CD14-positive monocyte (primary cell): ENCODE results near the gene ZNF687. TPM values are rescaled to one million over a fixed set of nuclear protein-coding genes. Genes with fewer than 3 reads are reported as not detected.

ENCODE experiments used
- DNase-seq, 3 donors: peaks; one replicate each; pipeline ENCODE4 v3.0.0-alpha.2; 2011 to 2022
- H2AFZ ChIP-seq: 2 replicates; pipeline ENCODE4 v1.6.0; 2012; ENCODE audit warnings: mild to moderate bottlenecking, low read depth, low read length, inconsistent platforms; ENCODE audit not compliant: insufficient read depth, poor library complexity, severe bottlenecking
- H3K27ac ChIP-seq, 2 donors: 1 replicate in 1 of 2; 2 replicates in 1 of 2; pipeline ENCODE4 v1.5.1; 2012 to 2013; ENCODE audit warnings: low read length in 2 of 2, control low read depth in 1 of 2, inconsistent platforms in 1 of 2, low read depth in 1 of 2, mild to moderate bottlenecking in 1 of 2
- H3K27me3 ChIP-seq, 2 donors: one replicate each; pipeline versions ENCODE4 v1.6.0 to v1.6.1; 2011 to 2013; ENCODE audit warnings: low read length in 2 of 2; ENCODE audit not compliant: control insufficient read depth in 2 of 2, insufficient read depth in 2 of 2
- H3K36me3 ChIP-seq, 2 donors: replicated peaks in 1 of 2; 1 replicate in 1 of 2; 2 replicates in 1 of 2; pipeline versions ENCODE4 v1.5.1 to v1.6.1; 2012 to 2013; ENCODE audit warnings: low read length in 2 of 2, control low read depth in 1 of 2, inconsistent platforms in 1 of 2, mild to moderate bottlenecking in 1 of 2; ENCODE audit not compliant: insufficient read depth in 2 of 2, control insufficient read depth in 1 of 2
- H3K4me1 ChIP-seq, 2 donors: 1 replicate in 1 of 2; 2 replicates in 1 of 2; pipeline versions ENCODE4 v1.5.1 to v1.6.1; 2012 to 2013; ENCODE audit warnings: low read length in 2 of 2, control low read depth in 1 of 2, inconsistent platforms in 1 of 2, mild to moderate bottlenecking in 1 of 2, moderate library complexity in 1 of 2; ENCODE audit not compliant: insufficient read depth in 2 of 2, control insufficient read depth in 1 of 2
- H3K4me2 ChIP-seq: replicated peaks from 2 replicates; pipeline ENCODE3; 2012; ENCODE audit warnings: low read length, moderate library complexity, mild to moderate bottlenecking; ENCODE audit not compliant: poor library complexity, severe bottlenecking; ENCODE audit errors: extremely low read depth
- H3K4me3 ChIP-seq, 3 experiments: fragments of 200-600 bp in 1 of 3; sonication (generic) in 1 of 3; replicated peaks in 1 of 3; 1 replicate in 2 of 3; 2 replicates in 1 of 3; pipeline ENCODE4 v1.5.1; 2011 to 2013; ENCODE audit warnings: low read length in 3 of 3, mild to moderate bottlenecking in 3 of 3, control low read depth in 2 of 3, low read depth in 2 of 3, inconsistent platforms in 1 of 3, moderate library complexity in 1 of 3
- H3K79me2 ChIP-seq: 2 replicates; pipeline ENCODE4 v1.6.0; 2012; ENCODE audit warnings: mild to moderate bottlenecking, control low read depth, inconsistent platforms, low read length, moderate library complexity; ENCODE audit not compliant: insufficient read depth
- H3K9ac ChIP-seq: 2 replicates; pipeline ENCODE4 v1.6.0; 2017; ENCODE audit warnings: low read length, mild to moderate bottlenecking; ENCODE audit not compliant: insufficient read depth, poor library complexity, severe bottlenecking
- H3K9me3 ChIP-seq, 2 donors: replicated peaks in 1 of 2; 1 replicate in 1 of 2; 2 replicates in 1 of 2; pipeline versions ENCODE4 v1.5.1 to v1.6.1; 2012 to 2013; ENCODE audit warnings: low read length in 2 of 2, control low read depth in 1 of 2; ENCODE audit not compliant: control insufficient read depth in 1 of 2, insufficient read depth in 1 of 2
- H4K20me1 ChIP-seq: 2 replicates; pipeline ENCODE4 v1.6.0; 2012; ENCODE audit warnings: mild to moderate bottlenecking, low read length, control low read depth, moderate library complexity; ENCODE audit not compliant: insufficient read depth
- H3K27ac Mint-ChIP-seq, 7 donors: one replicate each; pipeline ENCODE4 v1.8.0; 2020; ENCODE audit warnings: mild to moderate bottlenecking in 7 of 7, mixed read lengths in 7 of 7, moderate library complexity in 6 of 7, inconsistent platforms in 2 of 7
- H3K27me3 Mint-ChIP-seq, 3 donors: one replicate each; pipeline ENCODE4 v1.8.0; 2021 to 2022; ENCODE audit warnings: low read depth in 3 of 3, mild to moderate bottlenecking in 3 of 3, mixed read lengths in 3 of 3, moderate library complexity in 3 of 3, inconsistent platforms in 1 of 3
- H3K36me3 Mint-ChIP-seq, 2 donors: one replicate each; pipeline ENCODE4 v1.8.0; 2020; ENCODE audit warnings: mixed read lengths in 2 of 2, inconsistent platforms in 1 of 2, mild to moderate bottlenecking in 1 of 2
- H3K4me1 Mint-ChIP-seq: one replicate; pipeline ENCODE4 v1.8.0; 2020; ENCODE audit warnings: mild to moderate bottlenecking, mixed read lengths
- H3K4me3 Mint-ChIP-seq, 2 donors: one replicate each; pipeline ENCODE4 v1.8.0; 2020; ENCODE audit warnings: mild to moderate bottlenecking in 2 of 2, mixed read lengths in 2 of 2, moderate library complexity in 1 of 2
- H3K9me3 Mint-ChIP-seq, 7 donors: one replicate each; pipeline ENCODE4 v1.8.0; 2020 to 2022; ENCODE audit warnings: mixed read lengths in 7 of 7, mild to moderate bottlenecking in 6 of 7, moderate library complexity in 6 of 7, inconsistent platforms in 2 of 7
- CTCF ChIP-seq: fragments of 200-600 bp; IDR thresholded peaks from one replicate; pipeline ENCODE4 v1.8.0; 2022; ENCODE audit warnings: antibody characterized with exemption, mild to moderate bottlenecking
- WGBS: methylation state at CpG from one replicate; pipeline ENCODE4 v1.1.5; 2013; ENCODE audit warnings: missing lambda C conversion rate; ENCODE audit not compliant: insufficient coverage; 5-methylcytosine and 5-hydroxymethylcytosine counted together
- intact Hi-C, 2 donors: fragments of 100-400 bp; cut with micrococcal nuclease; formaldehyde crosslinking; loops; one replicate each; pipeline versions ENCODE4 v1.15.0 to v1.15.1; 2023
- polyA plus RNA-seq, 3 donors: library from polyadenylated mRNA; depleted of rRNA in 1 of 3; unstranded in 2 of 3; stranded (reverse) in 1 of 3; fragments of 300-500 nt in 2 of 3; fragments of >200 nt in 1 of 3; fragmentation: Illumina TruSeq in 2 of 3; gene quantifications; 1 replicate in 2 of 3; 2 replicates in 1 of 3; pipeline ENCODE4 v1.2.3, GENCODE V29; 2012 to 2021

Gene ZNF687
- polyA plus RNA-seq, 3 donors, result 1.3 to 26.5 (median 1.8) TPM

DNA sequence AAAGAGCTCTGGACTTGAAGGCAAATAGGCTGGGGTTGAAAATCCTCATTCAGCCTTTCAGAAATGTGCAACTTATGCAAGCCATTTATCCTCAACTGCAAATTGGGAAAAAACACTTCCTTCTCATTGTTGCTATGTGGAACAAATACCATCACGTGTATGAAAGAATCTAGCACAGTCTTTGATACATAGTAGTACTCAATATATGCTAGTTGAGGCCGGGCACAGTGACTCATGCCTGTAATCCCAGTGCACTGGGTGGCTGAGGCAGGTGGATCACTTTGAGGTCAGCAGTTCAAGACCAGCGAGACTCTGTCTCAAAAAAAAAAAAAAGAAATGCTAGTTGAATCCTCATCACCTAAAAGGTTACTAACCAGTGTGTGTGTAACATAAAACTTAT, 36.9 kb downstream of the ZNF687 start:
- Histone ChIP-seq H3K36me3 (peaks cover 77 to 91% of the 10 kb centered on the region in 2 donors), H3K27ac (peak overlapping the region in 1 of 2 donors; percentile 38), H3K9me3 (no peaks in the 10 kb centered on the region), H4K20me1 (peaks cover 74% of the 10 kb centered on the region), H3K4me3 (no peak overlapping the region), H3K9ac (no peak overlapping the region), H3K4me2 (no peak overlapping the region), H3K27me3 (no peaks in the 10 kb centered on the region), H3K4me1 (no peaks in the 10 kb centered on the region), H2AFZ (no peak overlapping the region), H3K79me2 (peaks cover 74% of the 10 kb centered on the region)
- DNase-seq, result no peak
- WGBS, result no CpG with 5 or more reads among the region's 3 CpGs
- TF ChIP-seq CTCF, result no peak
- H3K27ac Mint-ChIP-seq, result peak overlapping the region in 2 of 7 donors; percentile 53 to 67
- peaks cover 66 to 85% of the 10 kb centered on the region in 2 donors for H3K36me3 Mint-ChIP-seq
- no peaks in the 10 kb centered on the region for H3K27me3 Mint-ChIP-seq
- intact Hi-C loops, result no loop called here
- no peak overlapping the region for H3K4me3 Mint-ChIP-seq
- peaks cover 0 to 3% (median 0%) of the 10 kb centered on the region in 7 donors for H3K9me3 Mint-ChIP-seq
- peaks cover 2% of the 10 kb centered on the region for H3K4me1 Mint-ChIP-seq

DNA sequence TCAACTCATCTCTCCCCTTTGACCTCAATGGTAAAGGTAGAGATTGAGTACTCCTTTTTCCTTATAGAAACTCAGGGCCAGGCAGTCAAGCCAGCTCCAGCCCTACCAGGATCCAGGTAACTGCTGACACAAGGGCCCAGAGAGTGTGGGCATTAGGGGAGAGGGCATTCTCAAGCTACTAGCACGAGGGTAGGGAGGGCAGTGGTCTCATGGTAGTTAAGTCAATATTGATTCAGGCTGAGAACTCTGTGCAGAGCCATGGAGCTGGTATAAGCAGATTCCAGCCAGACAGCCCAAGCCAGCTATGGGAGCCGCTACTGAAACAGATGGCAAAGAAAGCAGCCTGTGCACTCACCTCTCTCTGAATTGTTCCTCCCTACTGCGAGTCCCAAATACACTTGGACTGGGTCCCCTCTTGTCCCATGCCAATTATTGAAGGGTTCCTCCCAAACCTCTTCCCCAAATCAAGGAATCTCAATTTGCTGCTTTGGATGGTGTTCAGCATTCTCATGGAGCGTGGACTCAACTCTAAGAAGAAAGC, 42.4 kb downstream of the ZNF687 start:
- H3K27ac ChIP-seq, result peak overlapping the region in 1 of 2 donors; percentile 86
- H3K9ac ChIP-seq, result no peak overlapping the region
- peaks cover 71% of the 10 kb centered on the region for H3K79me2 ChIP-seq
- H2AFZ ChIP-seq, result no peak overlapping the region
- Mint-ChIP-seq H3K9me3 (peaks cover 0 to 2% (median 0%) of the 10 kb centered on the region in 7 donors), H3K36me3 (peaks cover 39 to 53% of the 10 kb centered on the region in 2 donors), H3K4me3 (no peak overlapping the region), H3K27ac (peak overlapping the region in 4 of 7 donors; percentile 8 to 83 (median 36)), H3K27me3 (peaks cover 0 to 1% (median 0%) of the 10 kb centered on the region in 3 donors), H3K4me1 (peaks cover 38% of the 10 kb centered on the region)
- H3K4me3 ChIP-seq, result no peak overlapping the region
- peaks cover 36 to 51% of the 10 kb centered on the region in 2 donors for H3K36me3 ChIP-seq
- no peaks in the 10 kb centered on the region for H3K9me3 ChIP-seq
- intact Hi-C loops, result no loop called here
- no peaks in the 10 kb centered on the region for H3K27me3 ChIP-seq
- H3K4me1 ChIP-seq, result peaks cover 30 to 35% of the 10 kb centered on the region in 2 donors
- no peak for TF ChIP-seq CTCF
- 100% methylated on average over 1 of the region's 4 CpGs for WGBS
- DNase-seq, result no peak
- no peak overlapping the region for H3K4me2 ChIP-seq
- H4K20me1 ChIP-seq, result peaks cover 46% of the 10 kb centered on the region
